Pancreas (tissue), 10 donors: ENCODE results near the gene EIF4E3. TPM values are rescaled to one million over a fixed set of nuclear protein-coding genes. Genes with fewer than 3 reads are reported as not detected.

Experiments used
- ATAC-seq, 4 donors: fragments of 200-7000 bp; cut with Tn5 transposase; one replicate each; pipeline versions ENCODE4 v1.8.0 to v1.9.1; 2020; ENCODE audit warnings: mild to moderate bottlenecking in 4 of 4, moderate library complexity in 4 of 4
- DNase-seq, 6 donors: peaks; one replicate each; pipeline ENCODE4 v3.0.0-alpha.2; 2020
- FAIRE-seq: peaks from 2 replicates; lab custom pipeline; 2012; peaks lifted over from hg19 to GRCh38; lab: Jason Lieb, UNC
- H3K27ac ChIP-seq, 4 donors: fragments of 200-600 bp; sonication (generic); 1 replicate in 3 of 4; 2 replicates in 1 of 4; pipeline versions ENCODE4 v1.5.0 to v1.8.0; 2020
- H3K27me3 ChIP-seq, 4 donors: fragments of 200-600 bp; one replicate each; pipeline ENCODE4 v1.8.0; 2021
- H3K36me3 ChIP-seq, 3 donors: fragments of 200-600 bp; sonication (generic) in 1 of 3; one replicate each; pipeline versions ENCODE4 v1.5.0 to v1.8.0; 2020 to 2021
- H3K4me1 ChIP-seq, 3 donors: fragments of 200-600 bp; one replicate each; pipeline ENCODE4 v1.8.0; 2021
- H3K4me3 ChIP-seq, 4 donors: fragments of 200-600 bp; sonication (generic) in 2 of 4; one replicate each; pipeline versions ENCODE4 v1.5.0 to v1.8.0; 2020 to 2021
- H3K9me3 ChIP-seq, 4 donors: fragments of 200-600 bp; one replicate each; pipeline ENCODE4 v1.8.0; 2021
- CTCF ChIP-seq, 4 donors: fragments of 200-600 bp; sonication (generic) in 3 of 4; IDR thresholded peaks; one replicate each; pipeline versions ENCODE4 v1.5.0 to v1.8.0; 2021; ENCODE audit warnings: antibody characterized with exemption in 4 of 4
- WGBS, 2 donors: extraction: QIAGEN DNeasy Blood & Tissue Kit; methylation state at CpG; one replicate each; pipeline ENCODE4 v1.1.7; 2013; 5-methylcytosine and 5-hydroxymethylcytosine counted together
- intact Hi-C, 3 donors: fragments of 100-400 bp; cut with DNase I; formaldehyde crosslinking; loops; one replicate each; pipeline versions ENCODE4 v1.11.1 to v1.14.2; 2022
- polyA plus RNA-seq, 2 donors: library from polyadenylated mRNA; stranded (reverse); fragments of 200-250 nt; gene quantifications; one replicate each; pipeline ENCODE4 v1.2.3, GENCODE V29; 2013
- total RNA-seq, 6 donors: library from RNA; stranded (reverse); fragmentation: NEBNext Ultra II Directional in 4 of 6; extraction: Animal tissue kit (Norgen Biotek cat#: 25700) in 4 of 6; gene quantifications; one replicate each; pipeline versions ENCODE4 v1.2.1 to v1.2.4, GENCODE V29; 2021 to 2023
- donor health status: healthy with polysubstance abuse.
- donor health status: DM: no; HTN: no; CAD: no; lungs with moderate emphysema.
- donor health status: DM: no; HTN: no; CAD: no.
- donor health status: control.
- donor health status: control.
- donor health status: Bipolar disorder and iron deficiency.
- donor health status: DM: yes; HTN: yes; CAD: no.
- donor health status: DM: no; HTN: no; CAD: no.
- donor health status: DM: no; HTN: no; CAD: no.
- donor health status: DM: yes; HTN: yes; CAD: no.

Gene EIF4E3
- total and polyA plus RNA-seq, 8 donors, result 4.1 to 17.3 (median 13.8) TPM

GRCh38 chr3:71759401-71759800 is 34.2 kb upstream of the EIF4E3 start:
- no peak for ATAC-seq
- H3K27me3 ChIP-seq, result no peaks in the 10 kb centered on the region

GRCh38 chr3:71758091-71758490 is 32.9 kb upstream of the EIF4E3 start:
- no peaks in the 10 kb centered on the region for H3K36me3 ChIP-seq
- FAIRE-seq (no peak), DNase-seq (no peak), ATAC-seq (no peak)
- no peak overlapping the region for H3K4me3 ChIP-seq
- WGBS, 2 donors, result 86 to 93% methylated on average over 2 of the region's 2 CpGs
- no peaks in the 10 kb centered on the region for H3K27me3 ChIP-seq
- H3K27ac ChIP-seq, result no peak overlapping the region
- no peaks in the 10 kb centered on the region for H3K9me3 ChIP-seq
- no peak for TF ChIP-seq CTCF (IDR thresholded peaks at IDR 0.05)
- intact Hi-C loops, result no loop called here
- no peaks in the 10 kb centered on the region for H3K4me1 ChIP-seq

More at GRCh38 chr3:71759401-71759800, 34.2 kb upstream of the EIF4E3 start:
- intact Hi-C loops, result no loop called here
- FAIRE-seq (no peak), DNase-seq (no peak)
- no peak overlapping the region for H3K4me3 ChIP-seq
- WGBS, 2 donors, result 77 to 80% methylated on average over 5 of the region's 5 CpGs
- no peak overlapping the region for H3K27ac ChIP-seq
- no peaks in the 10 kb centered on the region for H3K36me3 ChIP-seq
- H3K4me1 ChIP-seq, result no peaks in the 10 kb centered on the region
- no peaks in the 10 kb centered on the region for H3K9me3 ChIP-seq
- TF ChIP-seq CTCF (IDR thresholded peaks at IDR 0.05), result no peak

- Histone ChIP-seq H3K4me1 (no peaks in the 10 kb centered on the region), H3K4me3 (peak overlapping the region in 3 of 4 donors; percentile 29 to 47 (median 46)), H3K36me3 (no peaks in the 10 kb centered on the region), H3K27ac (no peak overlapping the region), H3K27me3 (no peaks in the 10 kb centered on the region), H3K9me3 (no peaks in the 10 kb centered on the region)
- TF ChIP-seq CTCF (IDR thresholded peaks at IDR 0.05), result no peak
- 34 to 35% methylated on average over 39 to 65 of the region's 65 CpGs for WGBS, 2 donors
- ATAC-seq (no peak), FAIRE-seq (no peak), DNase-seq (peak in 1 of 6 donors; percentile 69)
- intact Hi-C loops, result no loop called here
Observed at GRCh38 chr3:71754610-71755253, 29.5 kb upstream of the EIF4E3 start.

GRCh38 chr3:71753701-71754609 is 28.8 kb upstream of the EIF4E3 start, which contains the start of gene GPR27:
GPR27 (plus strand) TSS chr3:71753855; CDS start chr3:71754050, 195 bp downstream.
- ATAC-seq, result peak; percentile 73 to 84 (median 82)
- Histone ChIP-seq H3K4me1 (no peaks in the 10 kb centered on the region), H3K27ac (no peak within 1 kb of the TSS), H3K9me3 (no peaks in the 10 kb centered on the region), H3K27me3 (no peaks in the 10 kb centered on the region), H3K36me3 (no peaks in the 10 kb centered on the region), H3K4me3 (peak within 1 kb of the TSS; percentile 20 to 47 (median 38))
- WGBS, 2 donors, result 1% methylated on average over 54 to 131 of the region's 131 CpGs
- TF ChIP-seq CTCF (IDR thresholded peaks at IDR 0.05), result no peak
- intact Hi-C loops, result no loop called here
- DNase-seq, result peak in 5 of 6 donors; percentile 16 to 76 (median 48)
- FAIRE-seq, result no peak
